ENCODE measurements around the gene USP53.

- TF ChIP-seq CTCF (IDR thresholded peaks at IDR 0.05) (no peak), JUN (CRISPR knock-in tag; IDR thresholded peaks at IDR 0.05) (no peak), ATF3 (CRISPR knock-in tag; conservative IDR thresholded peaks at IDR 0.05) (no peak), ZNF138 (CRISPR knock-in tag; conservative IDR thresholded peaks at IDR 0.05) (no peak), MAX (CRISPR knock-in tag; IDR thresholded peaks at IDR 0.05) (no peak), GABPB1 (CRISPR knock-in tag; IDR thresholded peaks at IDR 0.05) (no peak), ZNF232 (CRISPR knock-in tag; IDR thresholded peaks at IDR 0.05) (no peak), NFYB (CRISPR knock-in tag; conservative IDR thresholded peaks at IDR 0.05; ENCODE audit: low read depth) (no peak), STAT6 (CRISPR knock-in tag; conservative IDR thresholded peaks at IDR 0.05; ENCODE audit: low read depth) (no peak), TP53 (CRISPR knock-in tag; IDR thresholded peaks at IDR 0.05) (no peak)
- TF ChIP-seq, protein P1, sequence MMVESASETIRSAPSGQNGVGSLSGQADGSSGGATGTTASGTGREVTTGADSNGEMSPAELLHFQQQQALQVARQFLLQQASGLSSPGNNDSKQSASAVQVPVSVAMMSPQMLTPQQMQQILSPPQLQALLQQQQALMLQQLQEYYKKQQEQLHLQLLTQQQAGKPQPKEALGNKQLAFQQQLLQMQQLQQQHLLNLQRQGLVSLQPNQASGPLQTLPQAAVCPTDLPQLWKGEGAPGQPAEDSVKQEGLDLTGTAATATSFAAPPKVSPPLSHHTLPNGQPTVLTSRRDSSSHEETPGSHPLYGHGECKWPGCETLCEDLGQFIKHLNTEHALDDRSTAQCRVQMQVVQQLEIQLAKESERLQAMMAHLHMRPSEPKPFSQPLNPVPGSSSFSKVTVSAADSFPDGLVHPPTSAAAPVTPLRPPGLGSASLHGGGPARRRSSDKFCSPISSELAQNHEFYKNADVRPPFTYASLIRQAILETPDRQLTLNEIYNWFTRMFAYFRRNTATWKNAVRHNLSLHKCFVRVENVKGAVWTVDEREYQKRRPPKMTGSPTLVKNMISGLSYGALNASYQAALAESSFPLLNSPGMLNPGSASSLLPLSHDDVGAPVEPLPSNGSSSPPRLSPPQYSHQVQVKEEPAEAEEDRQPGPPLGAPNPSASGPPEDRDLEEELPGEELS (CRISPR knock-in tag; IDR thresholded peaks at IDR 0.05) = no peak
Observed at GRCh38 chr4:119315036-119315435, 102.5 kb downstream of the USP53 start.
